A204.1 (cell line): ENCODE measurements around the gene ADAM11.
"Not testable (repeated sequence)": the region's sequence is repeated elsewhere in the genome, so short reads cannot be mapped to it uniquely, and the experiment has no call there.

Experiments used
- FAIRE-seq: peaks from 2 replicates; lab custom pipeline; 2012; peaks lifted over from hg19 to GRCh38; lab: Jason Lieb, UNC

Gene ADAM11

DNA sequence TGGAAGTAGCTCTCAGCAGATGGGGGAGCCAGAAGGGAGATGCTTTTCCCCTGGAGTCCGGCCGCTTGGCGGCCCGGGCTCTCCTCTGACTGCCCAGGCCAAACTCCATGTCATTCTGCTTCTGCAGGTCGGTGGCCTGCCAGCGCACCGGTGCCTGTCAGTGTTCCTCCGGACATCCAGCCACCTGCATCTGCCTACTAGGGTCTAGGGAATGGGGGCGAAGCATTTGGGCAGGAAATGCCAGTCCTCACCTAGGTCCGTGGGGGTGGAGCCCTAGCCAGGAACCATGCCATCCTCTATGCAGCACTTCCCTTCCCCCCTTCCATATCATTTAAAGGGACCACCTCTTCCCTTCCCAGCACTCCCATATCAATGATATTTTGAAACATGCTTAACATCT lies 37.1 kb downstream of the ADAM11 start:
- FAIRE-seq, result no peak

DNA sequence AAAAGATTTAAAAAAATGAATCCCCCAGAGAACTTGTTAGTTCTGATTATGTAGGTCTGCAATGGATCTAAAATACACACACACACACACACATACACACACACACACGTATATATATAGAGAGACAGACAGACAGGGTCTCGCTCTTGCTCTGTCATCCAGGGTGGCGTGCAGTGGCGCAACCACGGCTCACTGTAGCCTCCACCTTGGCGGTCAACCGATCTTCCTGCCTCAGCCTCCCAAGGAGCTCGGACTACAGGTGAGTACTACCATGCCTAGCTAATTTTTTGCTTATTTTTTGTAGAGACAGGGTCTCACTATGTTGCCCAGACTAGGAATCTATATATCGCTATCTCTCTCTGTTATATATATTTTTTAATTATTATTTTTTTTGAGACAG lies 37.9 kb downstream of the ADAM11 start:
- no peak for FAIRE-seq

DNA sequence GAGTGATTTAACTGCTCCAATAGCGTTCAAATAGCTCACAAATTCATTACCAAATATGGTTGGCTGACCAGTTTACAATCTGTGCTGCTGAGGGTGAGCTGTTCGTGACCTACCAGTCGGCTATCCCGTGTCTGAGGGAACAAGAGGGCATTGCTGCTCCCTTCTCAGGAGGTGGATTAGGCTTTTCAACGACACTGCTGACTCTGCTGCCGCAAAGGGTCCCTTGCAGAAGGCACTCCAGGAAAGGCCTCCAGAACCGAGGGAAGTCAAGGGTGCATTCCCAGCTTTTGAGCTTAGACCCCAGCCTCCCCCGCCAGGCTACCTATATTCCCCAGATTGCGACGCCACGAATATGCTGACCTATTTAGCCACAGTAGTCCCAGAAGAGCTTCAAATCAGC lies 39.0 kb downstream of the ADAM11 start:
- no peak for FAIRE-seq

DNA sequence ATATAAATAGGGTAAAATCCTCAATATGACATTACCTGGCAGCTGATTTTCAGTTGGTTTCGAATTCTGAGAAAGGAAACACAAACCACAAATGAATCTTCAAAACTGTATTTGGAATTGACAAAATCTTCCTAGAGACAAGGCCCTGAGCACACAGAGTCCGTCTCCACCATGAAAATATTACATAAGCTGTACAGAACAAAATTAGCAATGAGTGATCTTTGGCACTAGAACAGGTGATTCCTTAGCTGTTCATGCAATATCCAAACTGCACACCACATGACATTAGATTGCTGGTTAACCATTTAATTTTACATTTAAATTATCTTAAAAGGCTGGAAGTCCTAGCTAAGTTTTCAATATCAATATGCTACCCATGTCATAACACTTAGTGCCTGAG lies 39.6 kb downstream of the ADAM11 start:
- FAIRE-seq, result no peak

DNA sequence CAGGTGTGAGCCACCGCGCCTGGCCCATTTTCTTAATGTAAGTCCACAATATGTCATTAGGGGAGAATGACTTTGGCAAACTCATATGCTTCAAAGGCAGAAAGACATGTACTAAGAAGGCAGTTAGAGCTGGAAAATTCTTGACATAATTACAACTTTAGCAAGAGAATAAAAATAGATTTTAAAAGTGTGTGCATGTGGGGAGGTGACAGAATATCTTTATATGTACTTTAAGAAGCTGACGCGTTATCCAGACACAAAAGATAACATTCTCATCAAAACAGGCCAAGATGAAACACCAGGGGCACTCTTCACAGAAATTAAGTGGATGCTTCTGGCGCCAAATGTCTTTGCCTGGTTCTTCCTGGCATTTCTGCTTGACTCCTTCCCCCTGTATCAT lies 43.1 kb downstream of the ADAM11 start:
- no peak for FAIRE-seq

DNA sequence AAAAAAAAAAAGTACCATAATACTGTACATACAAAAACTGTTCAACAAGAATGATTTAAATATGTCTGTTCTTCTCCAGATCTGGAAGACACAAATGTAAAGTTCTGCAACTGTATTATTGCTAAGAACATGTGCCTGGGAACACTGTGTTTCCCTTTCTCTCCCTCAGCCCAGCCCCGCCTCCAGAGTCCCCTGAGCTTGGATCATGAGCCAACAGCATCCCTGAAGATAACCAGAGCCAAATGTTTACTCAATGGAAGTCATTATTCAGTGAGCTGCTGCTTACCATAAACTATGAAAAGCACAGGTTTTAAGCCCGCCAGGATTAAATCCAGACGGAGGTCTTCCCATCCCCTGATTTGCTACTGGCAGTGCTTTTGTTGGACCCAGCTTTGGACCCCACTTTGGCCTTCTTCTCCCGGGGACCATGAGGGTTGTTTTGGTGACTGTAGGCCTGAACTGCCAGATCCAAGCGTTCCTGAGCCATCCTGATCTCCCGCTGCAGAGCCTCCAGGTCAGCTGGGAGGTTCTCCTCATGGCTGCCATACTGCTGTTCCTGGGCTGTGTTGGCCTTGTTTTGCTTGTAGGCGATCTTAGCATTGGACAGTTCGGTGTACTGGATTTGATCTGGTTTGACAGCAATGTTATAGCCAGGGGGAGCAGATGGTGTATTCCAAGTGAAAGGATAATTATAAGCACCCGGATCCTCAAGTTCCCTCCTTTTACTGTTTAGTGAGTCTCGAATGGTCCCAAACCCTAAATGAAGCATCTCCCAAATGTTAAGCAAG lies 45.7 kb downstream of the ADAM11 start:
- no peak for FAIRE-seq

DNA sequence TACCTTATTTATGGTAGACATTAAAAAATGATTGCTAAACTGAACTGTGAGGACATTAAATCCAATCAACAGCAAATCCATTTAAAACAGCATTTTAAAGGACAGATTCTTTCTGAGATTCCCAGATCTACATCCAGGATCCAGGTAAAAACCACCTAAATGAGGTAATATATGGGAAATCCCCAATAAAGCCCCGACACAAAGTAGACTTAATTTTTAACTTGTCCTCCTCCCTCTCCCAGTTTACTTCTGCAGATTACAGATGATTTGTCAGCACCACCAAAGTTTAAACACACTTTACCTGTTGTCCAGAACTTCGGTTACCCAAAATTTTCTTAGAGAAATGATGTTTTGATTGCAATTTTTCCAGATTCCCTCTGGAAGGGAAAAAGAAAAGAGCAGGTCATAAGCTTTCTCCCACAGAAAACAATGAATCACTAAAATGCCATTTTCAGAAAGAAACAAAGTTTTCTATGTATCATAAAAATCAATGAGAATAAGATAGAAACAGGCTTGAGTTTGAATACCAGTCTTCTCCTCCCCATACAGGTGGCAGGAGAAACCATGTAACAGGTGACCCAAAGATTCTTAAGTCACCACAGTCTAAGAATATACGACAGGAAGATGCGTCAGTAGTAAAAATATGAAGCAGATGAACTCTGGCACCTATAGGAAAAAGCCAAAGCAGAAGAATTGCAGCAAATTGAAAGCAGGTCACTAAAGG lies 48.5 kb downstream of the ADAM11 start:
- FAIRE-seq, result no peak

DNA sequence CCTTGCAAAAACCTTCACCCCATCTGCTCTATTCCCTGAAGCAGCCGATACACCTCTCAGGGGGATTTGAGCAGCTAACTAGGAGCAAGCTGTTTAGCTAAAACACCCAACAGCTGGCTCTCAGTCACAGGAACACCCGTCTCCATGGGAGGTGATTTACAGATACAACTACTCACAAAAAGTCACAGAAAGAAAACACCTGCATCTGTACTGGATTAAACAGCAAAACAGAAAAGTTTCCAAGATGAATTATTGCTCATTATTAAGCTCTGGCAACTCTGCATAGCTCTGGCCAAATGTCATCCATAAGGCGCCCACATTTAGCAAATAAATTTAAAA lies 49.0 kb downstream of the ADAM11 start:
- FAIRE-seq, result no peak

DNA sequence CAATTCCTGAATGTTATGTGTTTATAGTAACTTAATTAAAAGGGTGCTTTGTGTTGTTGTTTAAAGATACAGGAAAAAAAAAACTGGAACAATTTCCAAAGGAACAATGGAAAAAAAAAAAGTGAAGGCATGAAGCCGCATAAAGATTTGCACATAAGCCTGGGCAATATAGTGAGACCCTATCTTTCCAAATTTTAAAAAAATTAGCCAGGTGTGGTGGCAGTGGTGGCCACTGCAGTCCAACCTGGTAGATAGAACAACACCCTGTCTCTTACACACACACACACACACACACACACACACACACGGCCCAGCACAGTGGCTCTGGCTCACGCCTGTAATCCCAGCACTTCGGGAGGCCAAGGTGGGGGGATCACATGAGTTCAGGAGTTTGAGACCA lies 49.4 kb downstream of the ADAM11 start:
- no peak for FAIRE-seq

DNA sequence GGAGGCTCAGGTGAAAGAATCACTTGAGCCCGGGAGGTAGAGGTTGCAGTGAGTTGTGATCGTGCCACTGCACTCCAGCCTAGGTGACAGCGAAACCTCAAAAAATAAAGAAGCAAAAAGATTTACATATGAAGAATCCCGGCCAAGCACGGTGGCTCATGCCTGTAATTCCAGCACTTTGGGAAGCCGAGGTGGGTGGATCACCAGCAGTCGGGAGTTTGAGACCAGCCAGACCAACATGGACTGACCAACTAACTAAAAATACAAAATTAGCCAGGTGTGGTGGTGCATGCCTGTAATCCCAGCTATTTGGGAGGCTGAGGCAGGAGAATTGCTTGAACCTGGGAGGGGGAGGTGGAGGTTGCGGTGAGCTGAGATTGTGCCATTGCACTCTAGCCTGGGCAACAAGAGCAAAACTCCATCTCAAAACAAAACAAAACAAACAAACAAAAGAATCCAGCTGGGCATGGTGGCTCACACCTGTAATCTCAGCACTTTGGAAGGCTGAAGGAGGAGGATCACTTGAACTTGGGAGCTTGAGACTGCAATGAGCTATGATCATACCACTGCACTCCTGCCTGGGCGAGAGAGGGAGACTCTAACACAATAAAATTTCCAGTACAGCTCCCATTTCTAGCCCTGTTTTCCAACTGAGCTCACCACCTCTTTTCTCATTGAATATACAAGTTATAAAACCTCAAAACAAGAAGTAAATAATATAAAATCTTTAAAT lies 50.0 kb downstream of the ADAM11 start:
- not testable (repeated sequence) for FAIRE-seq

DNA sequence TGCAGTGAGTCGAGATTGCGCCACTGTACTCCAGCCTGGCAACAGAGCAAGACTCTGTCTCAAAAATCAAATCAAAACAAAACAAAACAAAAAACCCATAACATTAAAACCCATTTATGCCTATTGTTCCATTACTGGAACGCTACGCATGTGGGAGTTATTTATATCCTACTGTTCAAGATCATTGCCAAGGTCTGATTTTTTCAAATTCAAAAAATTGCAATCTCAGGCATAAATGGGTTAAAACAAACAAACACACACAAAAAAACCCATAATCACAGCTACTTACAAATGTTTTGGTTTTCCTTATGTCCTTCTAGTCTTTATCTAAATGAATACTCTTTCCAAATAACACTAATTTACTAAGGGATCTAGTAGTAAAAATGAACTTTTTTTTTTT lies 53.5 kb downstream of the ADAM11 start:
- no peak for FAIRE-seq

DNA sequence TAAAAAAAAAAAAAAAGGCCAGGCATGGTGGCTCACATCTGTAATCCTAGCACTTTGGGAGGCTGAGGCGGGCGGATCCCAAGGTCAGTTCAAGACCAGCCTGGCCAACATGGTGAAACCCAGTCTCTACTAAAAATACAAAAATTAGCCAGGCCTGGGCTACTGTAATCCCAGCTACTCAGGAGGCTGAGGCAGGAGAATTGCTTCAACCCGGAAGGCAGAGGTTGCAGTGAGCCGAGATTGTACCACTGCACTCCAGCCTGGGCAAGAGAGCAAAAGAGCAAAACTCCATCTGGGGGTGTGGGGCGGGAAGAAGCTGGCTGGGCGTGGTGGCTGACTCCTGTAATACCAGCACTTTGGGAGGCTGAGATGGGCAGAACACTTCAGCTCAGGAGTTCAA lies 59.7 kb downstream of the ADAM11 start:
- FAIRE-seq, result not testable (repeated sequence)

DNA sequence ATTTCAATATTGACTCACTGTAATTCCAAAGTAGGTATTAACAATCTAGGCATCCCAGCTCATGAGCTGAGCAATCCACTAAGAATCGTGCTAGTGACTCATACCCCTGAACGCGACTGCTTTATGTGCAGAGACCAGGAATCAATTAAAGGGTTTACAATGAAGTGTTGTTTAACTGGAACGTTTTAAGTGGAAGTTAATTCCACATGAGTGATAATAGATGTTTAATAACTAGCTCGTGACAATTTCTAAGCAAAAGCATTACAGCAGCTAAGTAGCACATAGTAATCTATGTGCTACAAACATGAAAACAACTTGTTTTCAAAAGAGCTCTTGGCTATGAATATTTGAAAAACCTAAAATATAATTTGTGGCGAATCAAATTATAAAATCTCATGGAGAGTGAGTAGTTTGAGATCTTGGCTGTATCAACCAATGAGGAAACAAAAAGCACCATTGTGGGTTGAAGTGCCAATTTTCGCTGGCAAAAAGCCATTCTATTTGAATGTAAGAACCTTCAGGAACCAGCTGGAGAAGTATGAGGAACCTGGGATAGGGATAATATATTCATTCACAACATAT lies 61.9 kb downstream of the ADAM11 start:
- FAIRE-seq, result peak; percentile 95

DNA sequence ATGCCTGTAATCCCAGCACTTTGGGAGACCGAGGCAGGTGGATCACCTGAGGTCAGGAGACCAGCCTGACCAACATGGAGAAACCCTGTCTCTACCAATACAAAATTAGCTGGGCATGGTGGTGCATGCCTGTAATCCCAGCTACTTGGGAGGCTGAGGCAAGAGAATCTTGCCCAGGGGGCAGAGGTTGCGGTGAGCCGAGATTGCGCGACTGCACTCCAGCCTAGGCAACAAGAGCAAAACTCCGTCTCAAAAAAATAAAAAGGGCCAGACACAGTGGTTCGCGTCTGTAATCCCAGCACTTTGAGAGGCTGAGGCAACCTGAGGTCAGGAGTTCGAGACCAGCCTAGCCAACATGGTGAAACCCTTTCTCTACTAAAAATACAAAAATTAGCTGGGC lies 66.4 kb downstream of the ADAM11 start:
- not testable (repeated sequence) for FAIRE-seq

DNA sequence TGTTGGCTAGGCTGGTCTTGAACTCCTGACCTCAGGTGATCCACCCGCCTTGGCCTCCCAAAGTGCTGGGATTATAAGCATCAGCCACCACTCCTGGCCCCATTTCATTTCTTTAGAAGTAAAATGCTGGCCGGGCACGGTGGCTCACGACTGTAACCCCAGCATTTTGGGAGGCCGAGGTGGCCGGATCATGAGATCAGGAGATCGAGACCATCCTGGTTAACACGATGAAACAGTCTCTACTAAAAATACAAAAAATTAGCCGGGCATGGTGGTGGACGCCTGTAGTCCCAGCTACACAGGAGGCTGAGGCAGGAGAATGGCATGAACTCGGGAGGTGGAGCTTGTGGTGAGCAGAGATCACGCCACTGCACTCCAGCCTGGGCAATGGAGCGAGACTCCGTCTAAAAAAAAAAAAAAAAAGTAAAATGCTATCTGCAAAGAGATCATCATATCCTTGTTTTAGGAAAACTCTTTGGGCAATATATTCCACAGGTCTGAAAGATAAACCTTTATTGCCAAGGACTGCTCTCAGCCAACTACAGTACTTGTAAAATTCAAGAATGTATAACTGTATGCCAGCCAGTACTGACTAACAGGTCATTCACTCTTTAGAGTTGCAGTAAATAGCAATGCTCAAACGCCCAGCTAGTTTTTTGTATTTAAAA lies 67.5 kb downstream of the ADAM11 start:
- FAIRE-seq, result peak; percentile 57

DNA sequence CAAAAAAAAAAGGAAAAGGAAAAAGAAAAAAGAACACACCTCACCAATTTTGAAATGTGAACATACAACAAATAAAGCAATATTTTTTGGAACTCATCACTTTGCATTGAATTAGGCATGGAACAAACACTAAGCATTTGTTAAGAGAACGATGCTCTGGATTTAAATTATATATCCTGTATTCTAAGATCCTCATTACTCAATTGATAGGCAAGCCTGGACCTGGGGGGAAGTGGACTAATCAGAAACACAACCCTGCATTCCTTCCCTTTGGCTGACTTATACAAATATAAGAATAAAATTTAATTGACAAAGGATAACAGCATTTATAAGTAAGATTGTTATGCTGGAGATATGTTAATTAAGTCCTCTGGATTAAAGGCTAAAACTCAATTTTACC lies 69.1 kb downstream of the ADAM11 start:
- peak; percentile 87 for FAIRE-seq

DNA sequence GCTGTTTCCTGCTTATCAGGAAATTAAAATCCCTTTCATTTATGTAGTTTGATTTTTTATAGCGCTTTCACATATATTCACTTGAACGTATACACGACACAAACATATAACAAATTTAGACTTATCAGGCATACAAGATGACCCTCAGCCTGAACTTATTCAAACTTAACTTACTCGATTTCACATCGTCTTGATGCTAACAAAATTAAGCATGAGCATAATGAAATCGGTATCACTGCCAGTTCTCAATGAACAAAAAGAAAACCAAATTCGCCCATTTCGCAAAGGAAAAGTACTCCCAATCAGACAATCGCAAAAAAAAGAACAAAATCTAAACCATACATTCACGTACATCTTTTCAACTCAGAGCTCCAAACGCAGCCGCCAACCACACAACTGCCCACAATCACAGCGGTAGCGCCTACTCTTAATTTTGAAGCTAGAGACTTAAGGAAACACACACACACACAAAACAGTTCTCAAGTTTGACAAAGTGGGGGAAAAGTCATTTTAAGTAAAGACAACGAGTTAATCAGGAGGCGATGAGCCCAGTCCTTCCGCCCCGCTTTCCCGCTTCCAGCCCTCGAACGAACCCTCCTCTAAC lies 70.2 kb downstream of the ADAM11 start:
- FAIRE-seq, result no peak

DNA sequence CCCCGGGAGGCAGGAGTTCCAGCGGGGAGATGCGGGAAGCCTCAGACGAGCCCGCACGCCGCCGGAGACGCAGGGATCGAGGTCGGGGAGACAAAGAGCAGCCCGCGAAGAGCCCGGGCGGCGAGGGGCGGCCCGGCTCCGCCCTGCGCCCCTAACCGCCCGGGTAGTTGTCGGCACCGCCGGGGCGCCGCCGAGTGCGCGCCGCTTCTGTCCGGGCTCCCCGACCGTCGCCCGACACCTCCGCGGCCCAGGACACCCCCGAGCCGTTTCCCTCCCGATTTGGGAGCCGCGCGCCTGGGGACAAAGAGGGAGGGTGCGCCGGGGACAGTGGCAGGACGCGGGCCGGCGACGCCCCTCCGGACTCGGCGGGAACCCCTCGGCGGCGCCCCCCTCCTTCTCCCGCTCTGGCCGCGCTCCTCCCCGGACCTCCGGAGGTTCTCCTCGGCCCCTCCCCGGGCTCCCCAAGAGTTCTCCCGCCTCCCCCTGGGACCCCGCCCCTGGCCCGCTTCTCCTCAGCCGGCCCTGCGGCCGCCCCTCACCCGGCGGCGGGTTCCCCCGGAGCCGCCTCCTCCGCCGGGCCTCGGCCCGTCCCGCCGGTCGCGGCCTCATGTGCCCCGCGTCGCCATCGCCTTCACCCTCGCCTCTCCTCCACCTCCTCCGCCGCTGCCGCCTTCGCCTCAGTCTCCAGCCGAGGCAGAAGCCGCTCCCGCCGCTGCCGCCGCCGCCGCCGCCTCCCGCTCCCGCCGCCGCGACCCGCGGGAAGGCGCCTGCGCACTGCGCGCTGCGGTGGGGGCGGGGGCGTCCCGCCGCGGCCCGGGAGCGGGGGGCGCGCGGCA lies 71.0 kb downstream of the ADAM11 start, which contains the start of gene GJC1:
Gene GJC1, minus strand, starts transcription at position 765 of the 836 bp plus-strand sequence. CDS start 24,470 bp downstream, outside the sequence.
- FAIRE-seq, result no peak

DNA sequence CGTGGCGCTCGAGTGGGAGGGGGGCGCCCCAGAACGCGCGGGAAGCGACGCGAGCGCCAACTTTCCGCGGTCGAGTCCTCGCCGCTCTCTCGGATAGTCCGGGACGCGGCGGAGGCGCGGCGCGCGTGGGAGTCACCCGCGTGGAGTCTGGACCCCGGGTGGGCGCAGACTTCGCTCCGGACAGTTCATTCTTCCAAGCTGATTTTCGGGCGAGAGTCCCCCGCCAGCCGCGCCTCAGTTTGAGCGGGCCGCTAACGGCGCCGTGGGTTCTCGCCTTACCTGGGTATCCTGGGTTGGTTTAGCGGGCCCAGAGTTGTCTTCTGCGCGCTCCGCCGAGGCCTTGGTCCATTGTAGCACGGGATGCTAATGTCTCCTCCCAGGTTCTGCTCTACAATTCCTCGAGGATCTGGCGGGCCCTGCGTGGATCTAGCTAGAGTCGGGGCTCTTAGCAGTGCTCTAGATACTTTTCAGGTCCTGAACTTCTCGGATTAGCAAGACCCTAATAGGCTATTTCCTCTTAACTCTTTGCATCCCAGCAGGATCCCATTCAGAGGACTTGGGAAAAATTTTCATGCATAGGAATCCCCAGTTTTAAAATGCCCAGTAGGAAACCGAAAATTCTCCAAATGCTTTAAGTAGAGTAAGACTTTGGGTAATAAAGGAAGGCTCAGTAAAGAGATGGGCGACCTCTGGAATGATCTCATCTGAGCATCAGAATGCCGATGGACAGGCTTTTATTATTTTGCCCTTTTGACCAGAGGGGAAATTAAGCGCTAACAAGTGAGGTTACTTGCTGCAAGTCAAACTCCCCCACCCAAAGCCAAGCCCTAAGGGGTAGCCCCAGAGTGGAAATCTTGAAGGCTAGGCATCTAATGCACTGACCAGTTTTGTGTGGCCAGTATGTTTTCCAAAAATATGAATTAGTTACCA lies 71.8 kb downstream of the ADAM11 start:
- peak; percentile 93 for FAIRE-seq

DNA sequence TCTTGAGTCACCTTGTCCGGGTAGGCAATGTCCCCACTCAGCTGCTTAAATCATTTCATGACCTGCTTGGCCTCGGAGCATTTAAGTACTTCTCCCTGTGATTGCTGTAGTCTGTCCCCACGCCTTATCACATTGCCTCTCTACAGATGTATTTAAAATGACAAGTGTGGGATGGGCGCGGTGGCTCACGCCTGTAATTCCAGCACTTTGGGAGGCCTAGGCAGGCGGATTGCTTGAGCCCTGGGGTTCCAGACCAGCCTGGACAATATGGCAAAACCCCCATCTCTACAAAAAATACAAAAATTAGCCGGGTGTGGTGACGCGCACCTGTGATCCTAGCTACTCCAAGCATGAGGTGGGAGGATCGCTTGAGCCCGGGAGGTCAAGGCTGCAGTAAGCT lies 72.6 kb downstream of the ADAM11 start:
- FAIRE-seq, result no peak
